Ureter (tissue), 1 donor: ENCODE data around the gene FICD. TPM values are rescaled to one million over a fixed set of nuclear protein-coding genes. Genes with fewer than 3 reads are reported as not detected.

ENCODE experiments used
- DNase-seq: peaks from one replicate; pipeline ENCODE4 v3.0.0-alpha.2; 2020; ENCODE audit warnings: low spot score
- total RNA-seq: library from RNA; stranded (reverse); gene quantifications from one replicate; pipeline ENCODE4 v1.2.4, GENCODE V29; 2023
- donor health status: DM: yes; HTN: yes; CAD: no.

FICD gene
- total RNA-seq, 1 donor from 2014 or later: 6.4 TPM

- DNase-seq: no peak
These were observed 51.4 kb downstream of the FICD start for GRCh38 chr12:108566452-108566851.

GRCh38 chr12:108567406-108568337 lies 52.6 kb downstream of the FICD start:
- peak; percentile 40 for DNase-seq

GRCh38 chr12:108568338-108569154 lies 53.5 kb downstream of the FICD start:
- DNase-seq: peak; percentile 42

Other genes with a start within 250 kb of the FICD start
- 5.2 TPM for gene CMKLR1, start 176.0 kb upstream of the FICD start, total RNA-seq
- 64.9 TPM for gene SART3, start 45.9 kb downstream of the FICD start, total RNA-seq
- 131 TPM for gene ISCU, start 47.3 kb downstream of the FICD start, total RNA-seq
- gene TMEM119, start 82.8 kb downstream of the FICD start, total RNA-seq: 15.9 TPM
- 4.3 TPM for gene SELPLG, start 118.6 kb downstream of the FICD start, total RNA-seq
- 167 TPM for gene CORO1C, start 216.2 kb downstream of the FICD start, total RNA-seq